Gastroesophageal sphincter (tissue), 3 donors: ENCODE results near the gene STARD13.

ENCODE experiments used
- CTCF ChIP-seq, 4 experiments: fragments of 200-600 bp in 2 of 4; fragments of 450-650 bp in 2 of 4; sonication (generic) in 1 of 4; IDR thresholded peaks; one replicate each; pipeline ENCODE4 v1.5.1; 2017 to 2019; ENCODE audit warnings: antibody characterized with exemption in 4 of 4, mild to moderate bottlenecking in 2 of 4, moderate library complexity in 2 of 4
- EP300 ChIP-seq: sonication (generic); formaldehyde crosslinking; IDR thresholded peaks from one replicate; pipeline ENCODE4 v1.6.1; 2017; ENCODE audit warnings: antibody characterized with exemption, mild to moderate bottlenecking
- POLR2A ChIP-seq, 2 donors: fragments of 450-650 bp; IDR thresholded peaks; one replicate each; pipeline ENCODE4 v1.6.1; 2017; ENCODE audit warnings: antibody characterized with exemption in 2 of 2, mild to moderate bottlenecking in 2 of 2, moderate library complexity in 1 of 2
- POLR2AphosphoS5 ChIP-seq: sonication (generic); formaldehyde crosslinking; IDR thresholded peaks from one replicate; pipeline ENCODE4 v1.6.1; 2017; ENCODE audit warnings: antibody characterized with exemption

- TF ChIP-seq POLR2AphosphoS5 (no peak), CTCF (IDR thresholded peaks at IDR 0.05) (no peak), POLR2A (IDR thresholded peaks at IDR 0.05) (no peak), EP300 (no peak)
Measured at GRCh38 chr13:33184112-33184490, 101.5 kb downstream of the STARD13 start.
